GM18508 (cell line): ENCODE data around the gene CYP26A1.
A peak's percentile ranks its signal among the peaks of the same experiment; 100 is the strongest.

Source experiments
- ATAC-seq: cut with Tn5 transposase; IDR thresholded peaks from one replicate; pipeline ENCODE4 v1.9.1; 2021; ENCODE audit warnings: moderate number of reproducible peaks; ENCODE audit not compliant: insufficient read depth, unreplicated experiment

Gene CYP26A1

DNA sequence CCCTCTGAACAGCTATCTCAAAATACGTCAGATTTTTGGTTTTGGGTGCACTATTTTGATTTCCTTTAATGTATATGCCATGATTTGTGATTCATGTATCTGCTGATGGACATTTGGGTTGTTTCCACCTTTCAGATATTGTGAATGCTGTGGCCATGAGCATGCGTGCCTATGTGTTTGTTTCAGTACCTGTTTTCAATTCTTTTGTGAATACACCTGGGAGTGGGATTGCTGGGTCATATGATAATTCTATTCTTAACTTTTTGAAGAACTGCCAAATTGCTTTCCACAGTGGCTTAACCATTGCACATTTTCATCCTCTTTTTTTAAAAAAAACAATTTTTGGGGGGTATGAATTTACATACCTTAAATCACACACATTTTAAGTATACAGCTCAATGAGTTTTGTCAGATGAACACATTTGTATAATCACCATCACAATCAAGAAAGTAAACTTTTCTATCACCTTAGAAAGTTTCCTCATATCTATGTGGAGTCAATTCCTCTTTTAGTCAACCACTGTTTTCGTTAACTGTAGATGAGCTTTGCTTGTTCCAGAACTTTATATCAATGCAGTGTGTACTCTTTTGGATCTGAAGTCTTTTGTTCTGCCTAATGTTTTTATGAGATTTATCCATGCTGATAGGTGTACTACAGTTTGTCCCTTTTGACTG lies 36.9 kb downstream of the CYP26A1 start:
- no peak for ATAC-seq

DNA sequence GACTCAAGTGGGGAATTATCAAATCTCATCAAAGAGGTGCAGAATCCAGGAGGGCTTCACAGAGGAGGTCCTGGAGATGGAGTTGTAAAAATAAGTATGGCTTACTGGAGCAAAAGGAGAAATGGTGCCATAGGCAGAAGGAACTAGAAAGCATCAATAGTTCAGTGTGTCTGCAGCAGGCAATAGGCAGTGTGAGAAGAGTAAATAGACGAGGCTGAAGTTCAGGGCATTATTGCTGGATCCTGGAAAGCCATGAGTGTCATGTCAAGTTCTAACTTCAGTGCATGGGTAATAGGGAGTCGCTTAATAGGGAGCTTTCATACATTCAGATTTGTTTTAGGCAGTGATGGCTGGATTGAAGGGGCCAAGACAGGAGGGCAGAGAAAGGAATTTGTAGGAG lies 39.3 kb downstream of the CYP26A1 start:
- no peak for ATAC-seq

DNA sequence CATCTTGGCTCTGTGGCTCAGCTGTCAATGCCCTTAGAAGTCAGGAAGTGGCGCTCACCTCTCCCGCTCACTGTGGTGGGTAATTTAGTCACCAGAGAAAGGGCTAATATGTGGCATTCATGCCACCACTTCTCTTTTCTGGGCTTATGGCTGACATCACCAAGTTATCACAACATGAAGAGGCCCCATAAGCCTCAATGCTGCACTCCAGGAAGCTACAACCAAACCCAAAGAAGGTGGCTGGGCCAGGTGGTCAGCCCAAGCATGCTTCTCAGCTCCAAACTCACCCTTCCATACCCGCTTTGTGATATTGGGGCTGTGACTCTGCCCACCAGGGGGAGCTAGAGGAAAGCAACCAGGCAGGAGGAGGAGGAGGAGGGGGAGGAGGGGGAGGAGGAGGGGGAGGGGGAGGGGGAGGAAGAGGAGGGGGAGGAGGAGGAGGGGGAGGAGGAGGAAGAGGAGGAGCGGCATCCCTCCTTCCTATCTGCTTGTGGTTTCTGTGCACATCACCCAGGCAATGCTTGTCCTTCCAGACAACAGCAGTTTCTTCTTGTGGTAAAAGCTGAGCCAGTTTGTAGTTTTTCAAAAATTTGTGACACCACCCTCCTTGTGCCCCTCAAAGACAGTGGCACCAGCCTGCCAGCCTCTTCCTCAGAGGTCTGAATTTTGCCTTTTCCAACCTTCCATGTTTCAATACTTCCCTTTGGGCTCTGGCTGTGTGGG lies 42.1 kb downstream of the CYP26A1 start:
- ATAC-seq: peak; percentile 53

DNA sequence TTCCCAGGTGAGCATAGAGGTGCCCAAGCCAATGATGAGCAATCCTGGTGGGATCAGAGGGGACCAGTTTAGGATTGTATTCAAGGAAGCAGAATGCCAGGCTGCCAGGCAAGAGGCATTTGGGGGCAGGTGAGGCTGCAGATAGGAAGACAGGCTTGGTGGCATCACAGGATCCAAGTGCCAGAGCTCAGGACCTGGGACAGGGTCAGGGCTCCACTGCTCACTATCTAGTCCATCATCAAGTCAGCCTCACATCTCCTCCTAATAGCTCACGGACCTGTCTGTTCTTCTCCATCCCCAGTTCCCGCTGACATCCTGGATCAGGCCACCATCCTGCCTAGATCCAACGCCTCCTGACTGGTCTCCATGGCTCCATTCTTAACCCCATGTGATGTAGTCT lies 47.6 kb downstream of the CYP26A1 start:
- no peak for ATAC-seq

DNA sequence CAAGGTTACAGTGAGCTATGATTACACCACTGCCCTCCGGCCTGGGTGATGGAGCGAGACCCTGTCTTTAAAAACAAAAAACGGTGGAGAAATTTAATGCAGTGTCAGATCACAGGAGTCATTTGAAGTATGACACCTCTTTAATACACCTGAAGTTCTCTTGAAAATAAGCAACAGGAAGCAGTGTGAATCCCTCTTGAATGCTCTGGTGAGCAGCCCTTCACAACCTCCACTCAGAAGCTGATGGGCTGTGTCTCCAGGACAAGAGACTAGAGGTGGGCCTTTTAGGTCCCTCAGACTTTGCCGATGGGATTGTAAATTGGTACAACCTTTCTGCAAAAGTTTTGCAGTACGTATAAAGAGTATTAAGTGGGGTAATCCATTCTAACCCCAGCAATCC lies 50.1 kb downstream of the CYP26A1 start:
- ATAC-seq: no peak

DNA sequence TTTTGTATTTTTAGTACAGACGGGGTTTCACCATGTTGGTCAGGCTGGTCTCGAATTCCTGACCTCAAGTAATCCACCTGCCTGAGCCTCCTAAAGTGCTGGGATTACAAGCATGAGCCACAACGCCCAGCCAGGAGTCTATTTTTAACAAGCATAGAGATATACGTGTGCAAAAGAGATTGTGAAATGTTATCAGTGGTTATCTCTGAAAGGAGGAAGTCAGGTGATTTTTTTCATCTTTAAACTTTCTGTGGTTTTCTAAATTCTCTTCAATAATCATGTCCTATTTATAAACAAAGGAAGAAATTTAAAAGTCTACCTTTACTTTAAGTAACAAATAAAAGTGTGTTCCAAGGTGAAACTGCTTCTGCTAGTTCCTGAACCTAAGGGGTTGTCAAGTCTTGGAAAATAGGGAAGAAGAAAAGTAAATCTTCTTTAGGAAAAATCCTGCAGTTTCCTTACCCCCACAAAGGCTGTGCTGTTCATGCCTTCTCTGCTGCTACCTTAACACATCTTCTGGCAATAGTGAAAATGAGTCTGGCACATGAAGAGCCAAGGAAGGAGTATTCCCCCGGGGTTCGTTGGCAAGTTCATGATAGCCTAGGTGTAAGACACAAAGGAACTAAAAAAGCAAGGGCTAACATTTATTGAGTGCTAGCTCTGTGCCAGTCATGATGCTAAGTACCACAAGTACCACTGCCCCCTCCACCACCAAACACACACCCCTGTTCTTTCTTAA lies 51.1 kb downstream of the CYP26A1 start:
- peak; percentile 64 for ATAC-seq

DNA sequence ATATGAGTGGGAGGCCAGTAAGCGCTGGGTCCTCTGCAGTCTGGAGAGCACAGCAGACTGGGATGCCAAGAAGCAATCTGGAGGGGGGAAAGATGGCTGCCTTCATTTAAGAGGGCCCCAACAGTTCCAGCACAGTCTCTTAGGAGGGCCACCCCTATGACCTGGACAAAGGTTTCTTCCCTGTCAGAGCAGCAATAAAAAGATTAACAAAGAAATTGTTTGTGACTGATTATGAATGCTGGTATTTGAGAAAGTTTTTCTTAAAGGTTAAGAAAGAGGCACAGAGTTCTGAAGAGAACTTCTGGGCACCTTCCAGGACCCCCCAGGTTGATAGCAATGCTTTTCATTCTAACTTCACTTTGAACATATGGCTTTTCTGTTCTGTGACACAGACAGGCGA lies 52.3 kb downstream of the CYP26A1 start:
- no peak for ATAC-seq

DNA sequence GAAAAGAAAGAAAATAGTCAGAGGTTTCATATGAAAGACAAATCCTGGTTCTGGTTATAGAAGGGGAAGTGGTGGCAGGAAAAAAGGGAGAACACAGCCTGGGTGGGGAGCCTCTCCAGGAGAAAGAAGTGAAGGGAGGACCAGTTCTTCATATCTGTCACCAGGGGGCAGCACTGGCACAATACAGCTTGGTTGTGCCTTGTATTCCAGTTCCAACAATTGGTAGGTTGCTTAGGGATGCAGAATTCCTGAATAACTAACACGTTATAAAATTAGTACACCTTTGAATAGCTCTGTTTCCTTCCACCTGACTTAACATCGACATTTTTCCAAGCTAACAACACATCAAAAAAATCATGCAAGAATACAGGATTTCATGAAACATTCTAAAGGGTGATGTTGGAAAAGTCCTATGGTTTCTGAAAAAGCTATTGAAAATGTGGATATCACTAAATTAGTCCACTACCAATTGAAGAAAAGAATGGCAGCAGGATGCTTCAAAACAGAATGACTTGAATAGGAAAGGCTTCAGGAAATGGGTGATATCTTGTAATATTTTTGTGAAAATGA lies 52.9 kb downstream of the CYP26A1 start:
- ATAC-seq: no peak
